Suprapubic skin (tissue), 4 donors: ENCODE data around the gene PPP1R37. TPM values are rescaled to one million over a fixed set of nuclear protein-coding genes. Genes with fewer than 3 reads are reported as not detected.

Source experiments
- DNase-seq, 2 donors: peaks; one replicate each; pipeline ENCODE4 v3.0.0-alpha.2; 2019; ENCODE audit warnings: low spot score in 2 of 2
- H3K27ac ChIP-seq: fragments of 200-600 bp; sonication (generic); one replicate; pipeline ENCODE4 v1.5.1; 2019
- H3K27me3 ChIP-seq: fragments of 200-600 bp; sonication (generic); one replicate; pipeline ENCODE4 v1.5.1; 2019
- H3K36me3 ChIP-seq: fragments of 200-600 bp; sonication (generic); one replicate; pipeline ENCODE4 v1.5.1; 2019
- H3K4me1 ChIP-seq: fragments of 200-600 bp; sonication (generic); one replicate; pipeline ENCODE4 v1.5.1; 2019
- H3K4me3 ChIP-seq: fragments of 200-600 bp; sonication (generic); one replicate; pipeline ENCODE4 v1.5.1; 2019; ENCODE audit warnings: mild to moderate bottlenecking
- H3K9me3 ChIP-seq: fragments of 200-600 bp; sonication (generic); one replicate; pipeline ENCODE4 v1.5.1; 2019
- EP300 ChIP-seq: sonication (generic); formaldehyde crosslinking; IDR thresholded peaks from one replicate; pipeline ENCODE4 v1.6.1; 2017; ENCODE audit warnings: antibody characterized with exemption
- POLR2A ChIP-seq, 2 donors: fragments of 450-650 bp; IDR thresholded peaks; one replicate each; pipeline ENCODE4 v1.6.1; 2017; ENCODE audit warnings: antibody characterized with exemption in 2 of 2, mild to moderate bottlenecking in 2 of 2, moderate library complexity in 2 of 2
- POLR2AphosphoS5 ChIP-seq, 3 donors: sonication (generic); formaldehyde crosslinking; IDR thresholded peaks; one replicate each; pipeline ENCODE4 v1.6.1; 2017; ENCODE audit warnings: antibody characterized with exemption in 3 of 3
- WGBS: methylation state at CpG from one replicate; pipeline ENCODE4 v1.1.5; 2018; 5-methylcytosine and 5-hydroxymethylcytosine counted together
- total RNA-seq, 4 donors: library from RNA; depleted of rRNA; stranded (reverse); fragments of >200 nt; gene quantifications; one replicate each; pipeline ENCODE4 v1.1.0, GENCODE V29; 2016
- TF ChIP-seq, protein P1 (sequence below), 2 donors: fragments of 200-600 bp in 1 of 2; fragments of 450-650 bp in 1 of 2; sonication (generic) in 1 of 2; IDR thresholded peaks; one replicate each; pipeline ENCODE4 v1.5.1; 2016 to 2019; ENCODE audit warnings: antibody characterized with exemption in 2 of 2, mild to moderate bottlenecking in 1 of 2, moderate library complexity in 1 of 2

PPP1R37 gene
- total RNA-seq, 4 donors from 2014 or later = 24.6 to 43.1 (median 33.5) TPM

DNA sequence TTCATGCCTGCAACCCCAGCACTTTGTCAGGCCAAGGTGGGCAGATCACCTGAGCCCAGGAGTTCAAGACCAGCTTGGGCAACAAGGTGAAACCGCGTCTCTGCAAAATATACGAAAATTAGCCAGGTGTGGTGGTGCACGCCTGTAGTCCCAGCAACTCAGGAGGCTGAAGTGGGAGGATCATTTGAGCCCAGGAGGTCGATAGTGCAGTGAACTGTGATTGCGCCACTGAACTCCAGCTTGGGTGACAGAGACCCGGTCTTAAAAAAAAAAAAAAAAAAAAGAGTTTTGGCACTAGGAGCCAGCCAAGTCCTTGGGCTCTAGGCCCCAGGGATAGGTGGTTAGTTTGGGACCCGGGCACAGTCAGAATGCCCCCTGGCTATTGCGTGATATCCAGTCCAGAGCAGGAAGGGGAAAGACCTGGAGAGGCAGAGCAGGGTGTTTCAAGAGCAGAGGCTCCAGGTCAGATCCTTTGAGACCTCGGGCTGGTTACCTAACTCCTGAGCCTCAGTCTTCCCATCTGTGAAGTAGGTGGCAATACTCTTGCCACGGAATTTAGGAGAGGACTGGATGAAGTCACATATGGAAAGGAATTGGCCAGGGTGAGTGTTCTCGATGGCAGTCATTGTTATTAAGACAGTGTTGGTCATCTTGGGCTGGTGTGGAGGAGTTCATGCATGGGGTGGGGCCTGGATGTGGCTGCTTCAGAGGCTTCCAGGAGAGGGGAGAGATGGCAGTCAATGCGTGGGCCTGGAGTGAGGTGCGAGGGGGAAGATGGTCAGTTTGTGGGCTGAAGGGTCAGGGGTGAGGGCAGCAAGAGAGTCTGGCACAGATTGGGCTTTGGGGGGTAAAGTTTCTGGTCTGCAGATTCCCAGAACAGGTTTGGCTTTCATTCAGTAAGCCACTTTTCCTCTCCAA lies 2.8 kb downstream of the PPP1R37 start:
- Histone ChIP-seq H3K27ac (no peak overlapping the region), H3K27me3 (no peaks in the 10 kb centered on the region), H3K4me1 (peaks cover 85% of the 10 kb centered on the region), H3K4me3 (peak overlapping the region; percentile 87), H3K36me3 (no peaks in the 10 kb centered on the region), H3K9me3 (no peaks in the 10 kb centered on the region)
- TF ChIP-seq POLR2AphosphoS5 (IDR thresholded peaks at IDR 0.05) (no peak), POLR2A (IDR thresholded peaks at IDR 0.05) (no peak), EP300 (no peak)
- TF ChIP-seq, protein P1, sequence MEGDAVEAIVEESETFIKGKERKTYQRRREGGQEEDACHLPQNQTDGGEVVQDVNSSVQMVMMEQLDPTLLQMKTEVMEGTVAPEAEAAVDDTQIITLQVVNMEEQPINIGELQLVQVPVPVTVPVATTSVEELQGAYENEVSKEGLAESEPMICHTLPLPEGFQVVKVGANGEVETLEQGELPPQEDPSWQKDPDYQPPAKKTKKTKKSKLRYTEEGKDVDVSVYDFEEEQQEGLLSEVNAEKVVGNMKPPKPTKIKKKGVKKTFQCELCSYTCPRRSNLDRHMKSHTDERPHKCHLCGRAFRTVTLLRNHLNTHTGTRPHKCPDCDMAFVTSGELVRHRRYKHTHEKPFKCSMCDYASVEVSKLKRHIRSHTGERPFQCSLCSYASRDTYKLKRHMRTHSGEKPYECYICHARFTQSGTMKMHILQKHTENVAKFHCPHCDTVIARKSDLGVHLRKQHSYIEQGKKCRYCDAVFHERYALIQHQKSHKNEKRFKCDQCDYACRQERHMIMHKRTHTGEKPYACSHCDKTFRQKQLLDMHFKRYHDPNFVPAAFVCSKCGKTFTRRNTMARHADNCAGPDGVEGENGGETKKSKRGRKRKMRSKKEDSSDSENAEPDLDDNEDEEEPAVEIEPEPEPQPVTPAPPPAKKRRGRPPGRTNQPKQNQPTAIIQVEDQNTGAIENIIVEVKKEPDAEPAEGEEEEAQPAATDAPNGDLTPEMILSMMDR (IDR thresholded peaks at IDR 0.05) = no peak
- no peak for DNase-seq
- WGBS = 79% methylated on average over 14 of the region's 14 CpGs

DNA sequence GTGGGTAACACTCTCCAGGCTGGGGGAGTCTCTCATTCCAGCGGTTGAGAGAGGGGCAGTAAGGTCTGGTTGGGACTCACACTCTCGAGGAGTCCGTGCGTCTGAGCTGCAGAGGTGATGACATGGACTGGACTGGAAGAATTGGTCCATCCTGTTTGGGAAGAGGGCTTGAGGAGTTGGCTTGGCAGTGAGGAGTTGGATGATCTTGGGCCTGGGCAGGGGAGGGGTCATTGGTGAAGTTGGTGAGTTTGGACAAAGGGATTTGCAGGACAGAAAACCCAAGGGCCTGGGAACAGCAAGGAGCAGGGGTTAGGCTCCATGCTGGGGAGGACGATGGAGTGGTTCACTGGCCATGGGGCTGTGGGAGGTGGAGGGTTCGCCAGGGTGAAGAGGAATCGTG lies 3.7 kb downstream of the PPP1R37 start:
- Histone ChIP-seq H3K4me3 (no peak overlapping the region), H3K27ac (no peak overlapping the region), H3K4me1 (peaks cover 86% of the 10 kb centered on the region), H3K9me3 (no peaks in the 10 kb centered on the region), H3K36me3 (no peaks in the 10 kb centered on the region), H3K27me3 (no peaks in the 10 kb centered on the region)
- TF ChIP-seq EP300 (no peak), POLR2A (IDR thresholded peaks at IDR 0.05) (no peak)
- TF ChIP-seq, protein P1 (IDR thresholded peaks at IDR 0.05) = no peak
- no peak for DNase-seq
- 88% methylated on average over 7 of the region's 7 CpGs for WGBS

DNA sequence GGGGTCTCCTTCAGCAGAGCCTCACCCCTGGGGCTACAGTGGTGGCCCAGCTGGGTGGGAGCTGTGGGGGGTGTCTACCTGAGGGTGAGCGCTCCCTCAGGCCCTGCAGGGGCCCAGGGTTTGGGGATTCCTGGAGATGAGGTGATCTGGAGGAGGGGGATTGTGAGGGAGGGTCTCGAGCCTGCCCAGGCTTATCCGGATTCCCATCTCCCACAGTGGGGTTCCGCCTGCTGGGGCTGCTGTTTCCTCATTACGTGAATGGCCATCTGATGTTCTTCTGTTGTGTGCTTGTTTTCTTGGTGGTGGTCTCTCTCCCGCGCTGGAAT lies 4.4 kb downstream of the PPP1R37 start:
- H3K4me1 ChIP-seq = peaks cover 87% of the 10 kb centered on the region
- WGBS = 94% methylated on average over 7 of the region's 7 CpGs
- no peaks in the 10 kb centered on the region for H3K9me3 ChIP-seq
- DNase-seq = no peak
- H3K36me3 ChIP-seq = no peaks in the 10 kb centered on the region
- peak overlapping the region; percentile 76 for H3K27ac ChIP-seq
- H3K4me3 ChIP-seq = no peak overlapping the region
- TF ChIP-seq, protein P1 (IDR thresholded peaks at IDR 0.05) = no peak
- TF ChIP-seq EP300 (no peak), POLR2AphosphoS5 (IDR thresholded peaks at IDR 0.05) (no peak), POLR2A (IDR thresholded peaks at IDR 0.05) (no peak)
- no peaks in the 10 kb centered on the region for H3K27me3 ChIP-seq

DNA sequence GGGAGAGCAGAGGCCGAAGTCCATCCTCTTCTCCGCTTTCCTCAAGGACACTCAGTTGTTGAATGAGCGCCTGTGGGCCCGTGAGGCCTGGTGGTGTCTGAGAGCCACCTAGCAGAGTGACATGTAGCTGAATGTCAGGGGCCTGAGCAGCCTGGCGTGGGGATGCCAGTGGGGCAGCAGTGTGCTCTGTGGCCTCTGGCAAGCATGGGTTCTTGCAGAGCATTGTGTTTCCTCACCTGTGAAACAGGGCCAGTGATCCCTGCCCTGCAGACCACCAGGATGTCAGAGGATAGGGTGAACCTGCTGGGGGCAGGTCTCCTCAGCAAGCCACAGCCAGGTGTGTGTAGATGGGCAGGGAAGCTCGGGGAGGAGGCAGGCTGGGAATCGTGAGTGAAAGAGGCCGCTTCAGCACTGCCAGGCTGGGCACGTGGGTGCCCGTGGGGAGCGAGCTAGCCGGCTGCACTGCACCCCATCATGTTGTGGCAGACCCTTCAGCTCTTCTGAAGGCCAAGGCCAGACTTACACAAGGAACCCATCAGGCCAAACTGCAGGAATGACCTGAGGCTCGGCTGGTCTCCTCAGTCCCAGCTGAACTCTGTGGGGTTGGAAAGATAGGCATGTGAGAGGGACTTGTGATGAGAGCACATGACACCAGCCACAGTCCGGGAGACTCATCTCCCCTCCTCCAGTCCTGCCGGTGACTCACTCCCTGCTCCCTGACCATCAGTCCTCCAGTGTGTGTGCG lies 5.0 kb downstream of the PPP1R37 start:
- Histone ChIP-seq H3K4me1 (peaks cover 90% of the 10 kb centered on the region), H3K4me3 (peak overlapping the region; percentile 6), H3K9me3 (no peaks in the 10 kb centered on the region), H3K27ac (peak overlapping the region; percentile 76), H3K36me3 (no peaks in the 10 kb centered on the region), H3K27me3 (no peaks in the 10 kb centered on the region)
- TF ChIP-seq EP300 (no peak), POLR2A (IDR thresholded peaks at IDR 0.05) (no peak), POLR2AphosphoS5 (IDR thresholded peaks at IDR 0.05) (no peak)
- TF ChIP-seq, protein P1 (IDR thresholded peaks at IDR 0.05) = no peak
- WGBS = 61% methylated on average over 12 of the region's 16 CpGs
- DNase-seq = peak in 1 of 2 donors; percentile 82
